Right lobe of liver (tissue), 6 donors: ENCODE results near the gene C1QTNF2. TPM values are rescaled to one million over a fixed set of nuclear protein-coding genes. Genes with fewer than 3 reads are reported as not detected.

ENCODE experiments used
- ATAC-seq, 4 donors: fragments of 200-7000 bp; cut with Tn5 transposase; one replicate each; pipeline ENCODE4 v1.9.1; 2020; ENCODE audit warnings: mild to moderate bottlenecking in 4 of 4, moderate library complexity in 4 of 4
- DNase-seq, 3 donors: peaks; one replicate each; pipeline ENCODE4 v3.0.0-alpha.2; 2020
- H3K27ac ChIP-seq, 3 donors: fragments of 200-600 bp; one replicate each; pipeline ENCODE4 v1.8.0; 2022
- H3K27me3 ChIP-seq, 2 donors: fragments of 200-600 bp; one replicate each; pipeline ENCODE4 v1.8.0; 2022
- H3K36me3 ChIP-seq, 4 donors: fragments of 200-600 bp; sonication (generic) in 1 of 4; one replicate each; pipeline versions ENCODE4 v1.5.1 to v1.8.0; 2017 to 2022; ENCODE audit warnings: control low read depth in 1 of 4
- H3K4me1 ChIP-seq, 4 donors: fragments of 200-600 bp; sonication (generic) in 1 of 4; one replicate each; pipeline versions ENCODE4 v1.5.1 to v1.8.0; 2017 to 2022; ENCODE audit warnings: control low read depth in 1 of 4
- H3K4me3 ChIP-seq, 3 donors: fragments of 200-600 bp; one replicate each; pipeline ENCODE4 v1.8.0; 2022
- H3K9me3 ChIP-seq, 4 donors: fragments of 200-600 bp; sonication (generic) in 1 of 4; one replicate each; pipeline versions ENCODE4 v1.5.1 to v1.8.0; 2017 to 2022; ENCODE audit warnings: control low read depth in 1 of 4
- POLR2A ChIP-seq: fragments of 450-650 bp; IDR thresholded peaks from one replicate; pipeline ENCODE4 v1.6.1; 2017; ENCODE audit warnings: antibody characterized with exemption, mild to moderate bottlenecking
- WGBS: methylation state at CpG from one replicate; pipeline ENCODE4 v1.1.6; 2018; ENCODE audit warnings: low coverage, low lambda C conversion rate; ENCODE audit not compliant: insufficient coverage; ENCODE audit errors: missing lambda C conversion rate; 5-methylcytosine and 5-hydroxymethylcytosine counted together
- intact Hi-C, 2 donors: fragments of 100-400 bp; cut with DNase I; formaldehyde crosslinking; loops; one replicate each; pipeline versions ENCODE4 v1.11.2 to v1.14.1; 2022
- total RNA-seq, 6 experiments: library from RNA; depleted of rRNA in 2 of 6; stranded (reverse); fragments of >200 nt in 2 of 6; fragmentation: NEBNext Ultra II Directional in 3 of 6; extraction: Animal tissue kit (Norgen Biotek cat#: 25700) in 3 of 6; gene quantifications; one replicate each; pipeline versions ENCODE4 v1.1.0 to v1.2.4, GENCODE V29; 2016 to 2023
- TF ChIP-seq, protein P1 (sequence below), 4 donors: fragments of 200-600 bp in 3 of 4; fragments of 450-650 bp in 1 of 4; IDR thresholded peaks; one replicate each; pipeline versions ENCODE4 v1.5.1 to v1.8.0; 2016 to 2022; ENCODE audit warnings: antibody characterized with exemption in 4 of 4, mild to moderate bottlenecking in 2 of 4
- donor health status: DM: no; HTN: yes; CAD: no.
- donor health status: DM: no; HTN: no; CAD: no.
- donor health status: DM: no; HTN: no; CAD: no.
- donor health status: DM: no; HTN: yes; CAD: no.
- donor health status: DM: no; HTN: yes; CAD: no.

C1QTNF2 gene
- total RNA-seq, 6 experiments from 2014 or later = 0.11 to 0.30 (median 0.15) TPM; not detected in 2

DNA sequence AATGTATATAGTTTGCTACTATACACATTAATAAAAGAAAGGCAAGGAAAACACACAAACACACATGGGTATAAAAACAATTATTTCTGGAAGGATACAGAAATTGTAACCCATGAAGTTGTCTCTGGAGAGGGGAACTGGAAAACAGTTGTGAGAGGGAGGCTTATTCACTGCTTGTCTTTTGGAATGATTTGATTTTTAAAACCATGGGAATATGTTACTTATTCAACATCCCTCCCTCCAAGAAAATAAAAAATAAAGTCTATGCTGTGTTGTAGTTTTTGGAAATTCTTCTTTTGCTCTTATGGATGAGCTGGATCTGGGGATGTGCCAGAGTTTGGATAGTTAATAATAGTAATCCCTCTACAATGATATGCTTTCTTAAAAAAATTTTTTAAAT is 6.0 kb upstream of the C1QTNF2 start:
- Histone ChIP-seq H3K36me3 (no peaks in the 10 kb centered on the region), H3K27me3 (no peaks in the 10 kb centered on the region), H3K9me3 (no peaks in the 10 kb centered on the region), H3K4me3 (no peak overlapping the region), H3K27ac (no peak overlapping the region), H3K4me1 (no peaks in the 10 kb centered on the region)
- ATAC-seq (no peak), DNase-seq (no peak)
- intact Hi-C loops = no loop called here
- TF ChIP-seq, protein P1, sequence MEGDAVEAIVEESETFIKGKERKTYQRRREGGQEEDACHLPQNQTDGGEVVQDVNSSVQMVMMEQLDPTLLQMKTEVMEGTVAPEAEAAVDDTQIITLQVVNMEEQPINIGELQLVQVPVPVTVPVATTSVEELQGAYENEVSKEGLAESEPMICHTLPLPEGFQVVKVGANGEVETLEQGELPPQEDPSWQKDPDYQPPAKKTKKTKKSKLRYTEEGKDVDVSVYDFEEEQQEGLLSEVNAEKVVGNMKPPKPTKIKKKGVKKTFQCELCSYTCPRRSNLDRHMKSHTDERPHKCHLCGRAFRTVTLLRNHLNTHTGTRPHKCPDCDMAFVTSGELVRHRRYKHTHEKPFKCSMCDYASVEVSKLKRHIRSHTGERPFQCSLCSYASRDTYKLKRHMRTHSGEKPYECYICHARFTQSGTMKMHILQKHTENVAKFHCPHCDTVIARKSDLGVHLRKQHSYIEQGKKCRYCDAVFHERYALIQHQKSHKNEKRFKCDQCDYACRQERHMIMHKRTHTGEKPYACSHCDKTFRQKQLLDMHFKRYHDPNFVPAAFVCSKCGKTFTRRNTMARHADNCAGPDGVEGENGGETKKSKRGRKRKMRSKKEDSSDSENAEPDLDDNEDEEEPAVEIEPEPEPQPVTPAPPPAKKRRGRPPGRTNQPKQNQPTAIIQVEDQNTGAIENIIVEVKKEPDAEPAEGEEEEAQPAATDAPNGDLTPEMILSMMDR (IDR thresholded peaks at IDR 0.05) = no peak
- no peak for TF ChIP-seq POLR2A

DNA sequence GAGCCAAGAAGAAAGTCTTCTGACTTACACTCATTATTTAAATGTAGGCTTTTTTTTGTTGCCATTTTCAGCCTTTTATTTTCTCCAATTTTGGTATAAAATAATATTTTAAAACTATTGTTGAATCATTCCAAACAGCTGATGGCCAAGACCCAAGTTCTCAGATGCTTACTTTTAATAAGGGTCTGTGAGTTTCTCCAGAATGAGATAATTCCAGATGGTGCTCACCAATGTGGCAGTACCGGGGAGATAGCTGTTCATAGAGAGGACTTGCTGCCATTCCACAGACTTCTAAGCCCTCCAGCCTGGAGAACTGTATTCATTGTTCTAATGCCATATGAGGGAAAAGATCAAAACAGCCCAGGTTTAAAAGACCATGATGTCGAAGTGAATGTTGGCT is 5.3 kb upstream of the C1QTNF2 start:
- no peaks in the 10 kb centered on the region for H3K4me1 ChIP-seq
- WGBS = 58% methylated on average over 2 of the region's 2 CpGs
- no peaks in the 10 kb centered on the region for H3K36me3 ChIP-seq
- H3K27me3 ChIP-seq = no peaks in the 10 kb centered on the region
- no peak overlapping the region for H3K4me3 ChIP-seq
- ATAC-seq (no peak), DNase-seq (no peak)
- intact Hi-C loops = no loop called here
- no peak for TF ChIP-seq POLR2A
- TF ChIP-seq, protein P1 (IDR thresholded peaks at IDR 0.05) = no peak
- H3K9me3 ChIP-seq = no peaks in the 10 kb centered on the region
- H3K27ac ChIP-seq = no peak overlapping the region

DNA sequence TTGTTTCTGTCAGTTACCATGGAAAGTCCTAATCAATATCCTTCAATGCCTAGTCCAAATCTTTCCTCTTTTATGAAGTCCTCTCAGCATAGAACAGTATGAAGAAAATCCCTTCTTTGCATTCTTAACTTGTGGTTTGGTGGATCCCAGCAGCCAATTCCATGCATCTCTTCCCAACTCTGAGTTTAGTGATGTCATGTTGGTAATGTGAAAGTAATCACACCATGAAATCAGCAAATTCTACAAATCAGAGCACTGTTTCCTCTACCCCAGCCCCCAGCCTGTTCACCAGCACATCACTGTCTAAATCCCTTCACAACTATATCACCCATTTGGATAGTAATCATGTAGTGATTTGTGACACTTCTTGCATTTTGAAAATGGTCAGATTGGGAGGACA is 4.7 kb upstream of the C1QTNF2 start:
- intact Hi-C loops = no loop called here
- Histone ChIP-seq H3K4me3 (no peak overlapping the region), H3K9me3 (no peaks in the 10 kb centered on the region), H3K27me3 (no peaks in the 10 kb centered on the region), H3K4me1 (peaks cover 0 to 4% (median 0%) of the 10 kb centered on the region in 4 donors), H3K36me3 (no peaks in the 10 kb centered on the region), H3K27ac (no peak overlapping the region)
- no peak for ATAC-seq
- TF ChIP-seq, protein P1 (IDR thresholded peaks at IDR 0.05) = no peak
- no peak for TF ChIP-seq POLR2A
- DNase-seq = no peak

DNA sequence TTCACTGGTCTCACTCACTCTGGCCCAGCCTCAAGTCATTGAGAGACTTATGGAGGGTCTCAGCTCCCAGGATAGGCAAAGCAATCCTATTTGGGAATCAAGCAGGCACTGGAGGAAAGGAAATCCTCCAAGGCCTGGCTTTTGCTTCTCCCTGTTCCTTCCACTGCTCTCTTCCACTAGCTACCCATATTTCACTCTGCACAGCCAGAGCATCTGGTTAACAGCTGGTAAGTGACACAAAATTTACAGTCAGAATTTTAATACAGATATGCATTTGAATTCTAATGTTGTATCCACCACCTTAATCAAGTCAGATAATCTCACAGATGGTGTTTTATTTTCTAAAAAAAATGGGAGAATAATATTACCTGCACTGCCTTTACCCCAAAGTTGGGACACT is 868 bp upstream of the C1QTNF2 start:
- H3K27ac ChIP-seq = no peak overlapping the region
- ATAC-seq (no peak), DNase-seq (no peak)
- TF ChIP-seq, protein P1 (IDR thresholded peaks at IDR 0.05) = no peak
- no peak for TF ChIP-seq POLR2A
- intact Hi-C loops = no loop called here
- peaks cover 0 to 8% (median 0%) of the 10 kb centered on the region in 4 donors for H3K4me1 ChIP-seq
- no peak overlapping the region for H3K4me3 ChIP-seq
- no peaks in the 10 kb centered on the region for H3K27me3 ChIP-seq
- H3K9me3 ChIP-seq = no peaks in the 10 kb centered on the region
- H3K36me3 ChIP-seq = no peaks in the 10 kb centered on the region

DNA sequence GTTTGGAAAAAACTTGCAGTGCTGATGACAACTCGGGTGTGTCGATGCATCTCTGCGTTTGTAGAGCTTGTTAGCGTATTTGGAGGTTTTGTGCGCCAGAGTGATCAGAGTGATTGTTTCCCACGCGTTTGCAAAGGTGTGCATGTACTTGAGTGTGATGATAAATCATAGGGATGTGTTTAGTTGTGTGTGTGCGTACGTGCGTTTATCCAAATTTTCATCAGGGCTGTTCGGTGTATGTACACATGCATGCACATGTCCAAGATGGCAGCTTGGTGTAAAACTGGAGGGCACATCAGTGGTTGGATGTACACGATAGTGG is 248 bp upstream of the C1QTNF2 start:
- Histone ChIP-seq H3K27me3 (no peaks in the 10 kb centered on the region), H3K4me1 (peaks cover 0 to 8% (median 0%) of the 10 kb centered on the region in 4 donors), H3K36me3 (no peaks in the 10 kb centered on the region), H3K4me3 (peak overlapping the region; percentile 38 to 50 (median 40)), H3K9me3 (no peaks in the 10 kb centered on the region), H3K27ac (no peak overlapping the region)
- 53% methylated on average over 12 of the region's 12 CpGs for WGBS
- ATAC-seq (no peak), DNase-seq (no peak)
- intact Hi-C loops = no loop called here
- TF ChIP-seq POLR2A = no peak
- TF ChIP-seq, protein P1 (IDR thresholded peaks at IDR 0.05) = no peak
